Stimulated activated CD8-positive, alpha-beta memory T cell treated with anti-CD3 and anti-CD28 coated beads, Interleukin-12 subunit alpha, Interleukin-12 subunit beta, amount 100 ng/mL, for 4 hours (primary cell): ENCODE data around the gene TTF1.

Source experiments
- DNase-seq: peaks from one replicate; pipeline ENCODE4 v3.0.0-alpha.2; 2020; ENCODE audit warnings: low read depth

Gene TTF1

DNA sequence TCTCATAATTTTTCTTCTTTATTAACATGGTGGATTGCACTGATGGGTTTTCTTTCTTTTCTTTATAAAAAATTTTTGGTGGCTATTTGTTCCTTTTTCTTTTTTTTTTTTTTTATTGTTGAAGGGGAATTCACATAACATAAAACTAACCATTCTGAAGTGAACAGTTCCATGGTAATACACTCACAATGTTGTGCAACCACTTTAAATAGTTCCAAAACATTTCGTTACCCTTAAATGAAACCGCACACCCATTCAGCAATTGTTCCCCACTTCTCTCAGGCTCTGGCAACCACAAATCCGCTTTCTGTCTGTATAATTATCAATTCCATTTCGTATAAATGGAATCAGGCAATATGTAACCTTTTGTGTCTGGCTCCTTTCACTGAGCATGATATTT lies 40.2 kb downstream of the TTF1 start:
- DNase-seq = no peak

- no peak for DNase-seq
Measured at GRCh38 chr9:132365986-132366385, 40.7 kb downstream of the TTF1 start.

DNA sequence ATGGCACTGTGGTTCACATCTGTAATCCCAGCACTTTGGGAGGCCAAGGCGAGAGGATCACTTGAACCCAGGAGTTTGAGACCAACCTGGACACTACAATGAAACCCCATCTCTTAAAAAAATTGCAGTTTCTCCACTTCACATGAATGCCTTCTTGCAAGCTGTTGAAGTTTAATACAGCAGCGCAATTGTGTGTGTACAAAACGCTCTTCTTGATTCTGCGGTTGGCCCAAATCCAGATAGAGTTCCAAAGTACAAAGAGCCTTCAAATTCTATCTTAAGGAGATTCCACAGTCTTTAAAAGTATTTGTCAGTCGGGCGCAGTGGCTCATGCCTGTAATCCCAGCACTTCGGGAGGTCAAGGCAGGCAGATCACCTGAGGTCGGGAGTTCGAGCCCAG lies 42.6 kb downstream of the TTF1 start:
- DNase-seq = no peak

DNA sequence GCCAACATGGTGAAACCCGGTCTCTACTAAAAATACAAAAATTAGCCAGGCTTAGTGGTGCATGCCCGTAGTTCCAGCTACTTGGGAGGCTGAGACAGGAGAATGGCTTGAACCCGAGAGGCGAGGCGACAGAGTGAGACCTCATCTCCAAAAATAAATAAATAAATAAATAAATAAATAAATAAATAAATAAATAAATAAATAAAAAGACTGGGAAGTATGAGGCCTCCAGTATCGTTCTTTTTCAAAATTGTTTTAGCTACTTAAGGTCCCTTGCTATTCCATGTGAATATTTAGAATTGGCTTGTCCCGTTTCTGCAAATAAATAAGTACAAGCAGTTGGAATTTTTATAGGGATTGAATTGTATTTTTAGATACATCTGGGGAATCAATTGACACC lies 48.9 kb downstream of the TTF1 start:
- DNase-seq = no peak

GRCh38 chr9:132356324-132356924 lies 50.2 kb downstream of the TTF1 start:
- no peak for DNase-seq

DNA sequence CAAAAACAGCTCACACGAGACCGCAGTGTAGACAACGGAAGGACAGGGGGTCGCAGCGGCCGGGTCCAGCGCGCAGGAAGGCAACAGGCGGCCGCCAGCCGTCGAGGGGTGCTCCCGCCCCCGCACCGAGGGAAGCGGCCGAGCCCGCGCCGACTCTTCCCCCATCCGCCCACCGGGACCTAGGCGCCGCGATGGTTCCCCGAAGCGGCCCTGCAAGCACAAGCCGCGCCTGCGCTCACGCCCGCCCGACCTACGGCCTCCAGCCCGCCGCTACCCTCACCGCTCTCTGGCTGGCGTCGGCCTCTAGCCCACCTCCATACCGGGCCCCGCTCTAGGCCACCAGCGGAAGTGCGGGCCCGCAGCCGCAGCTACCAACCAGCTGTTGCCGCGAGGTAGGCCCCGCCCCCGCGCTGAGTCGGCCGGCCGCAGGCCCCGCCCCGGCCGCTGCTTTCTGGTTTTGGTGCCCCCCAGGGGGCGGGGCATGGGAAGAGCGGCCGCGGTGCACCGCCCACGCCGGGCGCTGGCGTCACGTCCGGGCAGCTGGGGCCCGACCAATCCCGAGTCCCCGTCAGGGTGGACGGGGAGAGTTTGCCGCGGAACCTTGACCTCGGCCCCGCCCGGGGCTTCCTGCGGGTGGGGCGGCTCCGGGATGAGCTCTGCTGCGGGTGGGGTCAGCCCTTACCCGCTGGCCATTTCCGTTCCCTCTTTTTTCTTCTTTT lies 51.8 kb downstream of the TTF1 start, which contains the start of gene SETX:
SETX (minus strand) TSS at position 350 of the 719 bp plus-strand sequence. CDS start 5,558 bp downstream, outside the sequence.
- peak; percentile 98 for DNase-seq

- DNase-seq = no peak
Measured at GRCh38 chr9:132351404-132352045, 55.1 kb downstream of the TTF1 start.

DNA sequence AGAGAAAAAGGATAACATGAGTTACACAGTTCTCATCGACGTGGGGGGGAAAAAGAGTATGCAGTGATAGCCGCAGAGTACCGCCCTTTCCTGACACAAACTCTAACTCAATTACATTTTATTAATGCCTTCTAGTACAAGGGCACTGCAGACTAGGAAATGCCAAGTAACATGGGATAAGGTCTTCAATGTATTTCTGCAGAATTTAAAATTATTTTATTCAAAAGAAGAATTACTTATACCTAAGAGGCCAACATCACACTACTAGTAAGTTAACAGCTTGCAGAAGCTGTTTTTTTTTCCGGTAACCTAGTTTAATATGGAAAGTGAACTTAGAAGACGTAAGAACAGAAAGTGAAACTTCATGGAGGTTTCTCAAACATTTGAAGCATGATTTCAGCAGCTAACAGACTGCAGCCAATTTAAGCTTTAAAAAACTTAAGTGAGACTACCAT lies 55.8 kb downstream of the TTF1 start:
- no peak for DNase-seq

- no peak for DNase-seq
Measured at GRCh38 chr9:132348676-132349075, 58.0 kb downstream of the TTF1 start.

DNA sequence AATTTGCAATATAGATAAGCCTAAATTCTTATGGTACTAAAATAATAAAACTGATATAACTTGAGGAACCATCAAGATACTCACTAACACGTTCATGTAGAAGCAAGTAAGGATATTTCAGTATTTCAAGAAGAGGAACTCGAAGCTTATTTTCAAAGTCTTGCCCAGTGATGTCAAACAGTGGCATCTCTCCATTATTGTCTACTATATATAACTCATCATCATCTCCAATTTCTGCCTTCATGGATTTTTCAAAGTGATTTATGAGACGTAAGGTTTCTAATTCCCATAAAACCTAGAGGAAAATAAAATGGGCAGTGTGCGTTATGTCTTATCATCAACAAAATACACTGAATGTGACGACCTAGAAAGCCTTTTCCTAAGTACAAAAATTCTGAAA lies 60.5 kb downstream of the TTF1 start:
- no peak for DNase-seq

GRCh38 chr9:132341177-132341840 lies 65.3 kb downstream of the TTF1 start:
- no peak for DNase-seq

DNA sequence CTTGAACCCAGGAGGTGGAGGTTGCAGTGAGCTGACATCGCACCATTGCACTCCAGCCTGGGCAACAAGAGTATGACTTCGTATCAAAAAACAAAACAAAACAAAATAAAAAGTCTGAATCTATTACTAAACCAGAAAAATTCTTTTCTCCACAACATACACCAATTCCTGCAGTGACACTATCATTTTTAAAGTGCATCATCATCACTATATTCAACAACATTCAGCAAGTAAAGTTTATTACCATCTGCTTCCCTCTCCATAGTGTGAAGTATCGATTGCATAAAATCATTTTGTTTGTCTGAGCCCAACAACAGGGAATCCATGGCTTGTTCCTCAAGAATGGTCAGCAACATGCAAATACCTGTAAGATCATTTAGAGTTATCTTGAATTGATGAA lies 72.3 kb downstream of the TTF1 start:
- no peak for DNase-seq

GRCh38 chr9:132333556-132333955 lies 73.1 kb downstream of the TTF1 start:
- DNase-seq = no peak

DNA sequence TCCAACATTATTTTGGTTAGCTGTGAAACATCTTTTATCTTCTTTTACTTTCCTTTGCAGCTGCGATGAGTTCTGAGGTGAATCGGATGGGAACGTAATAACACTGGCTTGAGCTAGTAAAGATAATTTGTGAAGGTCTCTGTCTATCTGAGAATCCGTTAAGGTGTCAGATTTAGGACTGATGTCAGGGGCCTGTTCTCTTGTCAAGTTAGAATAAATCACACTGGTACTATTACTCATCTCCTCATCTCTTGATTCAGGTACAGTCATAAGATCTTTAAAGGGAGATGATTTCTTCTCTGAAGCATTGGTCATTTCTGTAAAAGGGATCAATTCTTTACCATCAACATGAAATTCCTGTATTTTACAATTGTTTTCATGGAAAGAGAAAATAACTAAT lies 78.1 kb downstream of the TTF1 start:
- DNase-seq = no peak

DNA sequence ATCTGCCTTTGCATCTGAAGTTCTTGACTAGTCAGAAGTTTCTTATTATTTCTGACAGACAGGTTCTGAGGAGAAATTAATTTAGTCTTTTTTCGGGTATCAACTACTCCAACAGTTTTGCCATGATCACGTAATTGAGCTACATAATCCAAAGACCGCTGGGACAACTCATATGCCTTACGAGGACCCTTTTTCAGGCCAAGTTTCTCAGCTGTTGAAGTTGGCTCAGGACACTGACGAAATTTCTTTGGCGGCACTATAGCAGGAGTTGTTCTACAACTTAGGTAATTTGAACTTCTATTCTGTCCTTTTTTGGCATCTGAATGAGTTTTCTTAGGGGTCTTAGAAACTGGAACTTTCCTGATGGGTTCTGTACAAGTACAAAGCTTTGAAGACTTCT lies 79.1 kb downstream of the TTF1 start:
- DNase-seq = no peak
